Iris pigment epithelial cell (primary cell): ENCODE data around the gene PLEKHG1.

ENCODE experiments used
- DNase-seq: peaks from one replicate; pipeline ENCODE4 v3.0.0-alpha.2; 2011; ENCODE audit warnings: low read depth

Gene PLEKHG1

GRCh38 chr6:150599199-150600009 is at the start of gene PLEKHG1:
Gene PLEKHG1, plus strand, starts transcription at chr6:150599885. Its CDS starts 133,797 bp downstream, at chr6:150733682.
- DNase-seq, result peak; percentile 54

GRCh38 chr6:150550244-150550643 is 49.4 kb upstream of the PLEKHG1 start:
- DNase-seq, result no peak

GRCh38 chr6:150557043-150557599 is 42.6 kb upstream of the PLEKHG1 start:
- DNase-seq, result no peak

GRCh38 chr6:150560004-150560883 is 39.4 kb upstream of the PLEKHG1 start:
- DNase-seq, result no peak

- DNase-seq, result no peak
These were observed 38.8 kb upstream of the PLEKHG1 start for GRCh38 chr6:150560884-150561219.

- DNase-seq, result no peak
These were observed 33.7 kb upstream of the PLEKHG1 start for GRCh38 chr6:150565945-150566344.

GRCh38 chr6:150566486-150566885 is 33.2 kb upstream of the PLEKHG1 start:
- no peak for DNase-seq

- DNase-seq, result no peak
These were observed 32.3 kb upstream of the PLEKHG1 start for GRCh38 chr6:150567380-150567779.

- DNase-seq, result peak; percentile 11
These were observed 31.8 kb upstream of the PLEKHG1 start for GRCh38 chr6:150567823-150568383.

- DNase-seq, result no peak
These were observed 31.1 kb upstream of the PLEKHG1 start for GRCh38 chr6:150568560-150568959.

GRCh38 chr6:150569161-150569560 is 30.5 kb upstream of the PLEKHG1 start:
- DNase-seq, result no peak

- DNase-seq, result no peak
These were observed 26.5 kb upstream of the PLEKHG1 start for GRCh38 chr6:150573041-150573681.

- DNase-seq, result no peak
These were observed 23.8 kb upstream of the PLEKHG1 start for GRCh38 chr6:150575836-150576235.

- no peak for DNase-seq
These were observed 22.9 kb upstream of the PLEKHG1 start for GRCh38 chr6:150576651-150577226.

- no peak for DNase-seq
These were observed 20.1 kb upstream of the PLEKHG1 start for GRCh38 chr6:150579611-150580010.

GRCh38 chr6:150580489-150580888 is 19.2 kb upstream of the PLEKHG1 start:
- DNase-seq, result no peak

GRCh38 chr6:150584065-150584464 is 15.6 kb upstream of the PLEKHG1 start:
- no peak for DNase-seq

GRCh38 chr6:150584596-150584995 is 15.1 kb upstream of the PLEKHG1 start:
- DNase-seq, result no peak

GRCh38 chr6:150586850-150587359 is 12.8 kb upstream of the PLEKHG1 start:
- no peak for DNase-seq

GRCh38 chr6:150587637-150588036 is 12.0 kb upstream of the PLEKHG1 start:
- no peak for DNase-seq

- DNase-seq, result no peak
These were observed 10.7 kb upstream of the PLEKHG1 start for GRCh38 chr6:150588888-150589499.
